H1 (cell line): Measurements from ENCODE around the gene IARS2. TPM values are rescaled to one million over a fixed set of nuclear protein-coding genes. Genes with fewer than 3 reads are reported as not detected.

ENCODE experiments used
- CTCF ChIA-PET: fragments of 300-600 bp; sonication (Branson Sonifier 250); formaldehyde crosslinking; loops from one replicate; lab custom pipeline; 2021; ENCODE audit not compliant: partially characterized antibody; lab: Charles Lee
- POLR2A ChIA-PET: fragments of 300-600 bp; sonication (Branson Sonifier 250); formaldehyde crosslinking; loops from one replicate; lab custom pipeline; 2021; ENCODE audit warnings: inconsistent platforms; ENCODE audit not compliant: partially characterized antibody; lab: Charles Lee
- DNase-seq, 2 experiments: peaks; one replicate each; pipeline versions ENCODE4 v3.0.0 to v3.0.0-alpha.2; 2010 to 2022; ENCODE audit warnings: low spot score in 2 of 2, low read depth in 1 of 2, mixed read lengths in 1 of 2
- FAIRE-seq: peaks from 2 replicates; lab custom pipeline; 2011; peaks lifted over from hg19 to GRCh38; lab: Jason Lieb, UNC
- H2AFZ ChIP-seq: 2 replicates; pipeline ENCODE4 v1.8.1; 2012; ENCODE audit warnings: low read length, inconsistent platforms
- H2AK5ac ChIP-seq: 2 replicates; pipeline ENCODE4 v1.6.1; 2013; ENCODE audit warnings: low read depth, low read length
- H2BK120ac ChIP-seq: replicated peaks from 2 replicates; pipeline ENCODE3; 2013; ENCODE audit warnings: low read depth, low read length, inconsistent platforms
- H2BK12ac ChIP-seq: 2 replicates; pipeline ENCODE4 v1.6.1; 2013; ENCODE audit warnings: low read depth, low read length
- H2BK15ac ChIP-seq: 2 replicates; pipeline ENCODE4 v1.6.1; 2013; ENCODE audit warnings: low read length
- H2BK20ac ChIP-seq: 2 replicates; pipeline ENCODE4 v1.6.1; 2013; ENCODE audit warnings: low read length
- H2BK5ac ChIP-seq: 2 replicates; pipeline ENCODE4 v1.6.1; 2013; ENCODE audit warnings: low read depth, low read length
- H3K14ac ChIP-seq: 2 replicates; pipeline ENCODE4 v1.6.1; 2013; ENCODE audit warnings: inconsistent platforms; ENCODE audit not compliant: insufficient read length
- H3K18ac ChIP-seq: 2 replicates; pipeline ENCODE4 v1.6.1; 2013; ENCODE audit warnings: low read length; ENCODE audit errors: extremely low read depth
- H3K23ac ChIP-seq: 2 replicates; pipeline ENCODE4 v1.6.1; 2013; ENCODE audit warnings: inconsistent platforms; ENCODE audit not compliant: insufficient read length
- H3K23me2 ChIP-seq: 2 replicates; pipeline ENCODE4 v1.6.1; 2013; ENCODE audit warnings: low read depth, low read length
- H3K27ac ChIP-seq: 2 replicates; pipeline ENCODE4 v1.6.1; 2011; ENCODE audit warnings: low read depth, low read length, inconsistent platforms
- H3K27me3 ChIP-seq, 4 experiments: replicated peaks in 1 of 4; 1 replicate in 1 of 4; 2 replicates in 3 of 4; pipeline versions ENCODE4 v1.6.1 to v1.8.1; 2011 to 2013; ENCODE audit warnings: low read length in 3 of 4, mild to moderate bottlenecking in 3 of 4, inconsistent platforms in 2 of 4, mixed read lengths in 2 of 4, moderate library complexity in 1 of 4; ENCODE audit not compliant: control insufficient read depth in 3 of 4, insufficient read depth in 3 of 4; ENCODE audit errors: extremely low read depth in 1 of 4
- H3K36me3 ChIP-seq, 4 experiments: 2 replicates each; pipeline versions ENCODE4 v1.6.1 to v1.8.1; 2011 to 2013; ENCODE audit warnings: mild to moderate bottlenecking in 4 of 4, low read length in 3 of 4, moderate library complexity in 2 of 4, control low read depth in 1 of 4, inconsistent platforms in 1 of 4; ENCODE audit not compliant: insufficient read depth in 4 of 4, control insufficient read depth in 2 of 4
- H3K4ac ChIP-seq: replicated peaks from 2 replicates; pipeline ENCODE3; 2013; ENCODE audit warnings: low read length, low read depth, mixed read lengths, inconsistent platforms; ENCODE audit not compliant: insufficient read length
- H3K4me1 ChIP-seq, 4 experiments: replicated peaks in 1 of 4; 1 replicate in 1 of 4; 2 replicates in 3 of 4; pipeline versions ENCODE4 v1.6.1 to v1.8.1; 2011 to 2013; ENCODE audit warnings: low read length in 3 of 4, inconsistent platforms in 2 of 4, mixed read lengths in 1 of 4; ENCODE audit not compliant: insufficient read depth in 4 of 4, control insufficient read depth in 3 of 4
- H3K4me2 ChIP-seq, 2 experiments: 2 replicates each; pipeline versions ENCODE4 v1.6.1 to v1.8.1; 2011 to 2013; ENCODE audit warnings: low read depth in 2 of 2, low read length in 2 of 2, control low read depth in 1 of 2, inconsistent platforms in 1 of 2, mild to moderate bottlenecking in 1 of 2; ENCODE audit not compliant: insufficient read depth in 1 of 2
- H3K4me3 ChIP-seq, 4 experiments: fragments of 200-600, 300-600 bp in 1 of 4; sonication (generic), shearing (Covaris generic), sonication (Bioruptor Twin) in 1 of 4; 2 replicates each; pipeline versions ENCODE4 v1.5.1 to v1.8.1; 2011 to 2016; ENCODE audit warnings: low read length in 4 of 4, low read depth in 3 of 4, control low read depth in 2 of 4, inconsistent platforms in 2 of 4, mild to moderate bottlenecking in 2 of 4, mixed read lengths in 1 of 4, moderate library complexity in 1 of 4; ENCODE audit not compliant: insufficient read depth in 2 of 4; ENCODE audit errors: extremely low read depth in 1 of 4
- H3K56ac ChIP-seq: replicated peaks from 2 replicates; pipeline ENCODE3; 2013; ENCODE audit warnings: low read depth, mild to moderate bottlenecking, mixed read lengths, low read length, inconsistent platforms; ENCODE audit not compliant: insufficient read length
- H3K79me1 ChIP-seq: 2 replicates; pipeline ENCODE4 v1.6.1; 2013; ENCODE audit warnings: low read depth, low read length, control low read depth
- H3K79me2 ChIP-seq, 2 experiments: 2 replicates each; pipeline versions ENCODE4 v1.6.1 to v1.8.1; 2012 to 2013; ENCODE audit warnings: low read length in 2 of 2, mild to moderate bottlenecking in 2 of 2, inconsistent platforms in 1 of 2; ENCODE audit not compliant: insufficient read depth in 2 of 2, control insufficient read depth in 1 of 2
- H3K9ac ChIP-seq, 4 experiments: replicated peaks in 1 of 4; 1 replicate in 1 of 4; 2 replicates in 3 of 4; pipeline versions ENCODE4 v1.6.1 to v1.8.1; 2011 to 2013; ENCODE audit warnings: low read depth in 3 of 4, low read length in 3 of 4, control low read depth in 2 of 4, mild to moderate bottlenecking in 2 of 4, moderate library complexity in 2 of 4, inconsistent platforms in 1 of 4; ENCODE audit errors: extremely low read depth in 1 of 4
- H3K9me3 ChIP-seq, 2 experiments: 2 replicates each; pipeline versions ENCODE4 v1.6.1 to v1.8.1; 2012 to 2013; ENCODE audit warnings: mild to moderate bottlenecking in 2 of 2, moderate library complexity in 2 of 2, control low read depth in 1 of 2, inconsistent platforms in 1 of 2, low read depth in 1 of 2, low read length in 1 of 2, mixed read lengths in 1 of 2; ENCODE audit not compliant: insufficient read depth in 2 of 2
- H4K20me1 ChIP-seq, 2 experiments: replicated peaks in 1 of 2; 2 replicates each; pipeline versions ENCODE3 to v1.8.1; 2011 to 2013; ENCODE audit warnings: inconsistent platforms in 2 of 2, low read length in 2 of 2, mild to moderate bottlenecking in 1 of 2; ENCODE audit not compliant: insufficient read depth in 2 of 2, control insufficient read depth in 1 of 2
- H4K5ac ChIP-seq: 2 replicates; pipeline ENCODE4 v1.6.1; 2013; ENCODE audit warnings: low read length, low read depth, mixed read lengths, inconsistent platforms; ENCODE audit not compliant: insufficient read length
- H4K8ac ChIP-seq: 2 replicates; pipeline ENCODE4 v1.8.0; 2013; ENCODE audit warnings: mild to moderate bottlenecking, moderate library complexity, low read length, inconsistent platforms; ENCODE audit not compliant: insufficient read depth; ENCODE audit errors: extremely low read depth
- H4K91ac ChIP-seq: replicated peaks from 2 replicates; pipeline ENCODE3; 2013; ENCODE audit warnings: low read length, mixed read lengths, inconsistent platforms; ENCODE audit not compliant: insufficient read length
- CBX5 ChIP-seq: fragments of 300-800, 300-1000 bp; sonication (generic); IDR thresholded peaks from 2 replicates; pipeline ENCODE4 v1.7.1; 2016; ENCODE audit warnings: antibody characterized with exemption, low read length, low read depth
- CEBPB ChIP-seq: IDR thresholded peaks from 2 replicates; pipeline ENCODE4 v1.6.1; 2012; ENCODE audit warnings: low read depth, low read length
- RAD21 ChIP-seq, 2 experiments: IDR thresholded peaks in 1 of 2; conservative IDR thresholded peaks in 1 of 2; 2 replicates each; pipeline ENCODE4 v1.6.1; 2011; ENCODE audit warnings: low read depth in 2 of 2, low read length in 2 of 2, improper control_type of control experiment in 1 of 2, inconsistent platforms in 1 of 2, mild to moderate bottlenecking in 1 of 2, moderate library complexity in 1 of 2
- TAF7 ChIP-seq: optimal IDR thresholded peaks from 2 replicates; pipeline ENCODE3; 2011; ENCODE audit warnings: low read depth, mild to moderate bottlenecking, inconsistent platforms, low read length, moderate library complexity, borderline replicate concordance
- WGBS, 2 experiments: shearing (Covaris generic) in 1 of 2; methylation state at CpG; one replicate each; pipeline versions ENCODE4 v1.1.6 to v1.1.7; 2013 to 2015; ENCODE audit warnings: low lambda C conversion rate in 2 of 2, mixed read lengths in 2 of 2, inconsistent platforms in 1 of 2, low coverage in 1 of 2, missing lambda C conversion rate in 1 of 2; ENCODE audit not compliant: insufficient replicate concordance in 2 of 2, insufficient coverage in 1 of 2, insufficient read length in 1 of 2; ENCODE audit errors: extremely low coverage in 1 of 2, missing lambda C conversion rate in 1 of 2; 5-methylcytosine and 5-hydroxymethylcytosine counted together
- long read RNA-seq, 2 experiments: library from RNA in 1 of 2; library from capped mRNA in 1 of 2; stranded (forward); transcript quantifications; one replicate each; pipeline ENCODE4 v2.0.0, GENCODE V29; 2021; ENCODE audit warnings: inconsistent platforms in 1 of 2
- polyA minus RNA-seq, 3 experiments: library from RNA; depleted of rRNA, polyadenylated mRNA; stranded (reverse); fragments of >200 nt; gene quantifications; 1 replicate in 2 of 3; 2 replicates in 1 of 3; pipeline ENCODE4 v1.2.3, GENCODE V29; 2011
- polyA plus RNA-seq, 7 experiments: library from polyadenylated mRNA; depleted of rRNA in 3 of 7; stranded (reverse) in 5 of 7; unstranded in 2 of 7; fragments of >200 nt in 5 of 7; fragments of 200-250 nt in 2 of 7; gene quantifications; 1 replicate in 5 of 7; 2 replicates in 1 of 7; 4 replicates in 1 of 7; pipeline versions ENCODE4 v1.2.1 to v1.2.3, GENCODE V29; 2011 to 2013; ENCODE audit warnings: missing spikeins in 2 of 7, mixed read lengths in 2 of 7
- total RNA-seq: library from RNA; stranded (reverse); fragmentation: NEBNext Ultra II Directional; extraction: Animal tissue kit (Norgen Biotek cat#: 25700); gene quantifications from 2 replicates; pipeline ENCODE4 v1.2.1, GENCODE V29; 2021
- TF ChIP-seq, protein P1 (sequence below): IDR thresholded peaks from 2 replicates; pipeline ENCODE4 v1.6.1; 2011; ENCODE audit warnings: low read length, improper control_type of control experiment

Gene IARS2
- total RNA-seq = 69.1 and 69.8 TPM in 2 replicates
- polyA plus RNA-seq (2011; rRNA removed) = 12.4 and 15.0 TPM in 2 replicates
- 18.4 TPM for polyA plus RNA-seq (2011; cell fraction: cytosol; rRNA removed)
- polyA plus RNA-seq (2011; cell fraction: nucleus; rRNA removed) = 24.1 TPM
- 46.2 to 69.4 TPM (median 56.1 TPM) in 4 replicates for polyA plus RNA-seq (2012, experiment 1 of 2)
- 5.8 TPM for polyA plus RNA-seq (2012, experiment 2 of 2)
- 65.5 TPM for polyA plus RNA-seq (2013, experiment 1 of 2)
- 66.1 TPM for polyA plus RNA-seq (2013, experiment 2 of 2)
- polyA minus RNA-seq (2011; rRNA and poly(A)+ RNA removed) = 29.1 and 36.7 TPM in 2 replicates
- 19.0 TPM for polyA minus RNA-seq (2011; cell fraction: cytosol; rRNA and poly(A)+ RNA removed)
- 33.7 TPM for polyA minus RNA-seq (2011; cell fraction: nucleus; rRNA and poly(A)+ RNA removed)
- long read RNA-seq, experiment 1, transcript IARS2-201 (23 exons, 3,560 nt) = major isoform, 15 of 63 reads
- long read RNA-seq, experiment 1, partial matches to known transcripts = 44 of 63 reads
- long read RNA-seq, experiment 1, other reads (novel, unspliced or antisense) = 4 of 63 reads
- long read RNA-seq, experiment 2, transcript IARS2-201 (23 exons, 3,560 nt) = major isoform, 7 of 110 reads
- long read RNA-seq, experiment 2, partial matches to known transcripts = 103 of 110 reads
- long read RNA-seq, experiment 2, other reads (novel, unspliced or antisense) = 0 of 110 reads

- Histone ChIP-seq H3K27me3 (no peaks in the 10 kb centered on the region), H2BK12ac (peak within 1 kb of the TSS; percentile 50; the same call in 1 of the 2 replicates), H3K4me2 (peak within 1 kb of the TSS; percentile 75 to 77), H3K9me3 (no peaks in the 10 kb centered on the region), H4K5ac (peak within 1 kb of the TSS; percentile 78), H3K14ac (no peak within 1 kb of the TSS), H2AK5ac (no peak within 1 kb of the TSS), H4K91ac (peak within 1 kb of the TSS; percentile 42), H3K18ac (peak within 1 kb of the TSS; percentile 76), H2BK20ac (no peak within 1 kb of the TSS), H3K4ac (no peak within 1 kb of the TSS), H2AFZ (peak within 1 kb of the TSS; percentile 45), H3K56ac (peak within 1 kb of the TSS; percentile 82), H3K23me2 (peaks cover 9% of the 10 kb centered on the region), H3K27ac (peak within 1 kb of the TSS; percentile 9; the same call in 1 of the 2 replicates), H3K4me1 (peaks cover 0 to 3% (median 0%) of the 10 kb centered on the region in 4 experiments; a peak in 2 of 7 replicates), H3K9ac (peak within 1 kb of the TSS; percentile 66 to 73 (median 67)), H3K79me1 (no peaks in the 10 kb centered on the region), H2BK15ac (no peak within 1 kb of the TSS), H4K8ac (peak within 1 kb of the TSS; percentile 47), H3K36me3 (peaks cover 0 to 18% (median 6%) of the 10 kb centered on the region in 4 experiments; a peak in 3 of 8 replicates), H2BK120ac (no peak within 1 kb of the TSS), H2BK5ac (peak within 1 kb of the TSS; percentile 60; the same call in 1 of the 2 replicates), H3K23ac (no peak within 1 kb of the TSS), H3K79me2 (peaks cover 0 to 12% of the 10 kb centered on the region in 2 experiments; a peak in 2 of 4 replicates), H4K20me1 (peaks cover 0 to 2% of the 10 kb centered on the region in 2 experiments), H3K4me3 (peak within 1 kb of the TSS; percentile 77 to 97 (median 84))
- WGBS, 2 experiments = 4% methylated on average over 53 of the region's 73 CpGs; no CpG with 5 or more reads in 1 of the 2 experiments
- POLR2A ChIA-PET = interaction anchor here (1.0 kb wide), 1 partner anchor 30 kb away, joined by 3 read pairs; no protein-coding TSS in a partner anchor
- DNase-seq = peak; percentile 73 to 90
- FAIRE-seq = no peak
- CTCF ChIA-PET = interaction anchor here (1.0 to 1.5 kb wide), 2 partner anchors 19 to 106 kb away, joined by 3 to 6 read pairs; no protein-coding TSS in a partner anchor
- TF ChIP-seq RAD21 (IDR thresholded peaks at IDR 0.05 in 1 of 2, conservative IDR thresholded peaks at IDR 0.05 in 1 of 2; ENCODE audit: low read depth in 2 of 2, low read length in 2 of 2) (no peak), CBX5 (no peak), CEBPB (no peak), TAF7 (no peak)
- TF ChIP-seq, protein P1, sequence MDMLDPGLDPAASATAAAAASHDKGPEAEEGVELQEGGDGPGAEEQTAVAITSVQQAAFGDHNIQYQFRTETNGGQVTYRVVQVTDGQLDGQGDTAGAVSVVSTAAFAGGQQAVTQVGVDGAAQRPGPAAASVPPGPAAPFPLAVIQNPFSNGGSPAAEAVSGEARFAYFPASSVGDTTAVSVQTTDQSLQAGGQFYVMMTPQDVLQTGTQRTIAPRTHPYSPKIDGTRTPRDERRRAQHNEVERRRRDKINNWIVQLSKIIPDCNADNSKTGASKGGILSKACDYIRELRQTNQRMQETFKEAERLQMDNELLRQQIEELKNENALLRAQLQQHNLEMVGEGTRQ = no peak
These were observed at the start of gene IARS2 for GRCh38 chr1:220094016-220094911. Gene IARS2 (plus strand): TSS chr1:220094132. CDS start chr1:220094217, 85 bp downstream.
